Measurements from ENCODE around the gene PASK. TPM values are rescaled to one million over a fixed set of nuclear protein-coding genes. Genes with fewer than 3 reads are reported as not detected.

The PASK gene
- total RNA-seq, 2 experiments from 2014 or later: 71.3 to 74.8 TPM

- Mint-ChIP-seq H3K4me1 (ENCODE audit: low read depth) (peaks cover 15% of the 10 kb centered on the region), H3K36me3 (ENCODE audit: low read depth) (peaks cover 18% of the 10 kb centered on the region), H3K27ac (no peak overlapping the region), H3K4me3 (no peak overlapping the region), H3K9me3 (no peaks in the 10 kb centered on the region), H3K27me3 (no peaks in the 10 kb centered on the region)
- TF ChIP-seq CTCF (IDR thresholded peaks at IDR 0.05): no peak
- intact Hi-C loops (cut with micrococcal nuclease): no loop called here
- DNase-seq (no peak), ATAC-seq (no peak)
- POLR2A ChIA-PET: no interaction called here
- CTCF ChIA-PET: no interaction called here
Observed at GRCh38 chr2:241157841-241158545, 8.7 kb upstream of the PASK start.

- H3K27ac Mint-ChIP-seq: no peak overlapping the region
- intact Hi-C loops (cut with micrococcal nuclease): no loop called here
- no peak for TF ChIP-seq CTCF (IDR thresholded peaks at IDR 0.05)
- ChIA-PET CTCF (no interaction called here), POLR2A (no interaction called here)
- no peak for ATAC-seq
- H3K27me3 Mint-ChIP-seq: no peaks in the 10 kb centered on the region
- peaks cover 17% of the 10 kb centered on the region for H3K36me3 Mint-ChIP-seq (ENCODE audit: low read depth)
- no peaks in the 10 kb centered on the region for H3K9me3 Mint-ChIP-seq
- no peak for DNase-seq
- H3K4me3 Mint-ChIP-seq: no peak overlapping the region
- H3K4me1 Mint-ChIP-seq (ENCODE audit: low read depth): peaks cover 23% of the 10 kb centered on the region
Observed at GRCh38 chr2:241156971-241157441, 7.7 kb upstream of the PASK start.

GRCh38 chr2:241155936-241156335 is 6.7 kb upstream of the PASK start:
- peak overlapping the region; percentile 2 for H3K27ac Mint-ChIP-seq
- intact Hi-C loops (cut with micrococcal nuclease): no loop called here
- no peaks in the 10 kb centered on the region for H3K9me3 Mint-ChIP-seq
- TF ChIP-seq CTCF (IDR thresholded peaks at IDR 0.05): no peak
- CTCF ChIA-PET: no interaction called here
- POLR2A ChIA-PET: no interaction called here
- DNase-seq (no peak), ATAC-seq (no peak)
- H3K27me3 Mint-ChIP-seq: no peaks in the 10 kb centered on the region
- no peak overlapping the region for H3K4me3 Mint-ChIP-seq
- peaks cover 17% of the 10 kb centered on the region for H3K36me3 Mint-ChIP-seq (ENCODE audit: low read depth)
- peaks cover 33% of the 10 kb centered on the region for H3K4me1 Mint-ChIP-seq (ENCODE audit: low read depth)

- H3K4me3 Mint-ChIP-seq: no peak overlapping the region
- ATAC-seq (no peak), DNase-seq (peak; percentile 9)
- H3K27ac Mint-ChIP-seq: peak overlapping the region; percentile 32
- H3K9me3 Mint-ChIP-seq: no peaks in the 10 kb centered on the region
- TF ChIP-seq CTCF (IDR thresholded peaks at IDR 0.05): no peak
- no peaks in the 10 kb centered on the region for H3K27me3 Mint-ChIP-seq
- intact Hi-C loops (cut with micrococcal nuclease): no loop called here
- ChIA-PET CTCF (no interaction called here), POLR2A (interaction anchor here (0.8 kb wide), 1 partner anchor 12 kb away, joined by 3 read pairs; no protein-coding TSS in a partner anchor)
- peaks cover 17% of the 10 kb centered on the region for H3K36me3 Mint-ChIP-seq (ENCODE audit: low read depth)
- H3K4me1 Mint-ChIP-seq (ENCODE audit: low read depth): peaks cover 36% of the 10 kb centered on the region
Observed at GRCh38 chr2:241154915-241155314, 5.6 kb upstream of the PASK start.

- Mint-ChIP-seq H3K4me3 (no peak overlapping the region), H3K4me1 (ENCODE audit: low read depth) (peaks cover 36% of the 10 kb centered on the region), H3K27me3 (no peaks in the 10 kb centered on the region), H3K36me3 (ENCODE audit: low read depth) (peaks cover 12% of the 10 kb centered on the region), H3K9me3 (no peaks in the 10 kb centered on the region), H3K27ac (no peak overlapping the region)
- intact Hi-C loops (cut with micrococcal nuclease): no loop called here
- no peak for DNase-seq
- no peak for ATAC-seq
- no peak for TF ChIP-seq CTCF (IDR thresholded peaks at IDR 0.05)
- CTCF ChIA-PET: interaction anchor here (1.0 kb wide), 1 partner anchor 75 kb away, joined by 4 read pairs; no protein-coding TSS in a partner anchor
- POLR2A ChIA-PET: no interaction called here
Observed at GRCh38 chr2:241153616-241154015, 4.3 kb upstream of the PASK start.

Data from activated CD8-positive, alpha-beta T cell treated with anti-CD3 and anti-CD28 coated beads for 36 hours (primary cell).